ENCODE measurements around the gene SNRNP25.

SNRNP25 gene

GRCh38 chr16:62968-63391 lies 9.4 kb downstream of the SNRNP25 start:
- DNase-seq (ENCODE audit: low read depth in 2 of 2) = no peak

GRCh38 chr16:63466-63865 lies 9.8 kb downstream of the SNRNP25 start:
- DNase-seq (ENCODE audit: low read depth in 2 of 2) = no peak

- DNase-seq (ENCODE audit: low read depth in 2 of 2) = no peak
These were observed 10.6 kb downstream of the SNRNP25 start for GRCh38 chr16:63998-64913.

DNA sequence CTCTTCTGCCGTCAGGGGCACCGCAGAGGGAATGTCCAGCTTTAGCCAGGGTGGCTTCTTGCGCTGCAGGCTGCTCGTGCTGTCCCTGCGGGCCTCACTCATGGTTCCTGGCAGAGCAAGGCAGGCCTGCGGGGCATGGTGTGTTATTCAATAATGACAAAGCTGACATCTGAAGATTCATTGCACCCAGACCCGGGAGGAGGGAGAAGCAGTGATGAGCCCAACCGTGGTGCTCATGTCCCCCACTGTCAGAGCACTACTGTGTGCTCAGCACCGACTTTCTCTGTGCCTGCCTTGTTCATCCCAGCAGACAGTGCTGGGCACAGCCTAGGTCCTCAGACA lies 11.3 kb downstream of the SNRNP25 start:
- DNase-seq (ENCODE audit: low read depth in 2 of 2) = no peak

DNA sequence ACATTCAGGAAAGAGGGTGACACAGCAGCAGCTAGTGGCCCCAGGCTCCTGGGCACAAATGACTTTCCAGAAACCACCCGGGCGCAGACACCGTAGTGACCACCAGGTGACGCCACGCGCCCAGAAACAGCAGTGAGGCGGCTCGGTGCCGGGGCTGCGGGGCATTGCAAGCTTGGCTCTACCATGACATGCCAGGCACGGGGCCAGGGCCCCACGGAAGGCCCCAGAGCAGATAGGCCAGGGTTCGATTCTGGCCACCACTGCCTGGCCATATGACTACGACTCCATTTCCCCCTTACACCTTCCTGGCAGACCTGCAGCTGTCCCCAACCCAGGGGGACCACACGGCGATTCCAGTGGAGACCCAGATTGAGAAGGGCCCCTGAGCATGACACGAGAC lies 12.1 kb downstream of the SNRNP25 start:
- DNase-seq (ENCODE audit: low read depth in 2 of 2) = peak; percentile 69 to 72

- DNase-seq (ENCODE audit: low read depth in 2 of 2) = no peak
These were observed 12.9 kb downstream of the SNRNP25 start for GRCh38 chr16:66309-67182.

DNA sequence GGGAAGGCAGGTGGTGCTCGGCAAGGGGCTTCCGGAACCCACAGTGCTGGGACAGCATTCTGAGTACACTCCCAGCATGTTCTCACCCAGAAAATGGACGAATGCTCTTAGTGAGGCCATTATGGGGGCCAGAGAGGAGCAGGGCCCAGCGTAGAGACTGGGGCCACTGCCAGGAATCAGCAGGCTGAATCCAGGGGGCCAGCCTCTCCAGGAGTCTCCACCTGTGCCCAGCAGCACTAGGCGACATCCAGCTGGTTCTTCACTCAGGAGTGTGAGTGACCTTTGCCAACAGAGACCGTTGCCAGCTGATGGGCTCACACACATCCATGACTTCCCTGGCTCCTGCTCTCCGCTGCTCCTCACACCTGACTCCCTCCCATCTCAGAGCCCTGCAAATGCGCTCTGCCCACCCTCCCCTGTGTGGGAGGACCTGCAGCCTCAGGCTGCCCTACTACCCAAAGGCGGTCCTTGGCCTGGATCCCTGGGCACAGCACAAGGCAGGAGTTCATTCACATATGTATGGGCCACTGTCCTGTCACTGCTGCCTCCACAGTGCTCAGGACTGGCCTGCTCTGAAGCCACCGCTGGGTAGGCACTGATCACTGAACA lies 13.7 kb downstream of the SNRNP25 start:
- DNase-seq (ENCODE audit: low read depth in 2 of 2) = no peak

DNA sequence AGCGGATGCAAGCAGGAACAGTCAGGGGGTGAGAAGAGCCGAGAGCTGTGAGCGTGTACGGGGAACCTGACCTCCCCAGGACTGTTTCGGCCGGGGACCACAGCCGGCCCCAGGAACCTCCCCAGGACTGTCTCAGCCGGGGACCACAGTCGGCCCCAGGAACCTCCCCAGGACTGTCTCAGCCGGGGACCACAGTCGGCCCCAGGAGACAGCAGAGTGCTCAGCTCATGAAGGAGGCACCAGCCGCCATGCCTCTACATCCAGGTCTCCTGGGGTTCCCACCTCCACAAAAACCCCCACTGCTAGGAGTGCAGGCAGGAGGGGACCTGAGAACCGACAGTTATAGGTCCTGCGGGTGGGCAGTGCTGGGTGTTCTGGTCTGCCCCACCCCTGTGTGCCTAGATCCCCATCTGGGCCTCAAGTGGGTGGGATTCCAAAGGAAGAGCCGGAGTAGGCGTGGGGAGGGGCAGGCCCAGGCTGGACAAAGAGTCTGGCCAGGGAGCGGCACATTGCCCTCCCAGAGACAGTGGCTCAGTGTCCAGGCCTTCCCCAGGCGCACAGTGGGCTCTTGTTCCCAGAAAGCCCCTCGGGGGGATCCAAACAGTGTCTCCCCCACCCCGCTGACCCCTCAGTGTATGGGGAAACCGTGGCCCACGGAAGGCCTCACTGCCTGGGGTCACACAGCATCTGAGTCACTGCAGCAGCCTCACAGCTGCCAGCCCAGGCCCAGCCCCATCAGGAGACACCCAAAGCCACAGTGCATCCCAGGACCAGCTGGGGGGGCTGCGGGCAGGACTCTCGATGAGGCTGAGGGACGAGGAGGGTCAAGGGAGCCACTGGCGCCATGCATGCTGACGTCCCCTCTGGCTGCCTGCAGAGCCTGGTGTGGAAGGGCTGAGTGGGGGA lies 14.5 kb downstream of the SNRNP25 start:
- no peak for DNase-seq (ENCODE audit: low read depth in 2 of 2)

GRCh38 chr16:69181-69580 lies 15.6 kb downstream of the SNRNP25 start:
- no peak for DNase-seq (ENCODE audit: low read depth in 2 of 2)

- DNase-seq (ENCODE audit: low read depth in 2 of 2) = no peak
These were observed 17.5 kb downstream of the SNRNP25 start for GRCh38 chr16:71210-71539.

GRCh38 chr16:71540-72401 lies 18.1 kb downstream of the SNRNP25 start:
- DNase-seq (ENCODE audit: low read depth in 2 of 2) = no peak

DNA sequence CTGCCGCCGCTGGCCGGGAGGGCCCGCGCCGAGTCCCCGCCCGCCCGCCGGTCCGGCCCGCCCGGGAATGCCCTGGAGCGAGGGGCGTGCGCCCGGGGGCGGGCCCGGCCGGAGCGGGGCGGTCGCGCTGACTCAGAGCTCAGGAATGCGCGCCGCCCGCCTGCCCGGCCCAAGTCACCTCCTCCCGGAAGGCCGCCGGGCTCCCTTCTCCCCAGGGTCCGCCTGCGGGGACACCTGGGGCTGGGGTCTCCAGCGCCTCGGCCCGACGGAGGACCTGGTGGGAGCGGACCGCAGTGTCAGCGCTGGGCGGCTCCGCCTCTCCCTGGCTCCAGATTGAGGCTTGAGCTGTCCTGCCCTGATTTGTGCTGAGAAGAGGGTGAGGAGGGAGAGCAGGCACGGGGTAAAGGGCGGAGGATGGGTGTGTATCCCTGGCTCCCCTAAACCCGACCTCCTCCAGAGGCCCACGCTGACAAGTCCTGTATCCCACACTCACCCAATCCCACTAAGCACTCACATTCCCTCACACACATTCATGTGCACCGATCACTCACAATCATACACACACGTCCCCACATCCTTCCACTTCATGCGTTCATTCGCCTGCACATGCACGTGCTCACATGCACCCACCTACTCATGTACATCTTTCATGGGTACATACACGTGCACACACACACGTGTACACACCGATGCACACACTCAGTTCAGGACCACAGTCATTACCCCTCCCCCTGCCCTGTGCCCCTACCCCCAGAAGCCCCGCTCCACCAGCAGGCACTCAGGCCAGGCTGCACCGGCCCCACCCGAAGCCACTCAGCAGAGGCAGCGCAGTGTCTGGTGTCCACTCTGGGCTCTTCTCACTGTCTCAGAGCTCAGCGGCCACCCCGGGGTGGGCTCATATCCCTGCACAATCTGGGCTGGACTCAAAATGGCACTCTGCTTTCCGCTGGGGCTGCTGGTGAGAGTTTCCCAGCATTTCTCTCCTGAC lies 19.2 kb downstream of the SNRNP25 start, which contains the start of gene RHBDF1:
Gene RHBDF1 (minus strand): TSS at position 71 of the 988 bp plus-strand sequence. CDS start 7,616 bp downstream, outside the sequence.
- DNase-seq (ENCODE audit: low read depth in 2 of 2) = no peak

DNA sequence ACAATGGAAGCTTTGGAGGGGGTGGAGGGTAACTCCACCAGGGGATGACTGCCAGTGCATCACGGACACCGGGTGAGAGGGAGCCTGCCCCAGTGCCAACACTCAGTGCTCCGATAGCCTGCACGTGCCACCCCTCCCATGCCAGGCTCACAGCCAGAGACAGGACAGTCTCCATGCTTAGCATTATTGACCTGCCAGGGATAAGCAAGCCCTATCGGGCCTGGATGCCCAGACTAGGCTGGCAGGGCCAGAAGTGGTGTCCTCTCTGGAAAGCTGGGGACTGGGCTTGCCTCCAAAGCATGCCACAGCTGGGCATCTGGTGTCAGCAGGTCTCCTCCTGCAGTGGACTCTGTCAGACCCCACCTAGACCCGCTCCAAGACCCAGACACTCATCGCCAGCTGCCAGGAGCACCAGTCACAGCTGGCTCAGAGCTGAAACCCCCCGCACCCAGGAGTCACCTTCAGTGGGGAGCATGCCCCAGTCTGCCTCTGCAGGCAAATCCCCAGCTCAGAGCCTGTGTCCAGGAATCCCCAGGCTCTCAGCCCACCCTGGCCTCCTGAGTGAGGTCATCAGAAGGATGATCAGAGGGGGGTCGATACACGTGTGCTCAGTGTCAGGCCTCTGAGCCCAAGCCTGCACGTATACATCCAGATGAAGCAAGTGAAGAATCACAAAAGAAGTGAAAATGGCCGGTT lies 20.6 kb downstream of the SNRNP25 start:
- no peak for DNase-seq (ENCODE audit: low read depth in 2 of 2)

GRCh38 chr16:74747-75334 lies 21.2 kb downstream of the SNRNP25 start:
- no peak for DNase-seq (ENCODE audit: low read depth in 2 of 2)

GRCh38 chr16:75580-76501 lies 22.2 kb downstream of the SNRNP25 start:
- no peak for DNase-seq (ENCODE audit: low read depth in 2 of 2)

- DNase-seq (ENCODE audit: low read depth in 2 of 2) = no peak
These were observed 23.1 kb downstream of the SNRNP25 start for GRCh38 chr16:76535-77272.

All from activated CD8-positive, alpha-beta memory T cell treated with anti-CD3 and anti-CD28 coated beads for 4 hours (primary cell).